AG10803 (cell line): ENCODE measurements around the gene CAVIN2.
A peak's percentile ranks its signal among the peaks of the same experiment; 100 is the strongest.

Experiments used
- DNase-seq: peaks from one replicate; pipeline ENCODE4 v3.0.0; 2010; ENCODE audit warnings: low read depth
- H3K4me3 ChIP-seq: 2 replicates; pipeline ENCODE4 v1.5.1; 2011; ENCODE audit warnings: mild to moderate bottlenecking, low read length, control low read depth
- CTCF ChIP-seq: conservative IDR thresholded peaks from 2 replicates; pipeline ENCODE4 v1.5.1; 2011; ENCODE audit warnings: mild to moderate bottlenecking, low read length, control low read depth, inconsistent platforms

CAVIN2 gene

DNA sequence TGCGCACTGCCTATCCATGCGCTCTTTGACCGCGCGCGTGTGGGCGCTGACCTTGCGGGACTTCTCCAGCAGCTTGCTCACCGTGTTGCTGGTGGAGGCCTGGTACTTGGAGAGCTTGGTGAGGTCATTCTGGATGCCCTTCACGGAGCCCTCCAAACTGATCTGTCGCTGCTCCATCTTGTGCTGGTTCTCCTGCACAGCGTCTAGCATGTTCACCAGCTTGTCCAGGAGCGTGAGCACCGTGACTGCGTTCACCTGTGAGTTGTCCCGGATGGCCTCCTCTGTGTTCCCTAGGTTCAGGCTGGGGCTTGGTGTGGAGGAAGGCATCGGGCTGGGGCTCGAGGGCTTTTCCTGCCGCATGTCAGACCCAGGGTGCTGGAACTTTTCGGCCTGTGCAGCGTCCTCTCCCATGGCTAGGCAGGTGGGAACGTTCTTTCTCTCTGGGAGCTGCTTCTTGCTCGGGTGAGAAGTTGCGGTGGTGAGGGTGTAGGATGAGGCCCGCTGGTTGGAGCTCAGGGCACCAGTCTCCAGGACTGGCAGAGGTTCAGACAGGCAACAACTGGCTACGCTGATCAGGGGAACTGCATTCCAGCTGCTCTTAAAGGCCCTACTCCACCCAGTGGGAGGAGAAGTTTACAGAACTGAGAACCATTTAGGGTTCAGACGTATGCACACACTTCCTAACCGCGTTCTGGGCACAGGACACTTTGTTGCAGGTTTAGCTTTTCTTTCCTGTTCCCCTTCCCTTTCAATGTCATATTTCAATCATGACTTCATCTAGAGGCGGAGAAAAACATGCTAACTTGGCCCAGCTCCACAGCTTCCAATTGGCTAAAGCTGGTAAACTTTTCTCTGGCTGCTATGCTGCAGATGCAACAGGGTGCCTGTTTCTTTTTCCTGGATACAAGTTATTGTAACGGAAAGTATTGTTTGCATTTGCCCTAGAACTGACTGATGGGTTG is at the start of gene CAVIN2:
Gene CAVIN2, minus strand, starts transcription at position 574 of the 962 bp plus-strand sequence. Its CDS starts 163 bp downstream, at position 411.
- peak within 1 kb of the TSS; percentile 33 for H3K4me3 ChIP-seq
- peak; percentile 86 for DNase-seq
- TF ChIP-seq CTCF = peak; percentile 19; the same call in 1 of the 2 replicates

DNA sequence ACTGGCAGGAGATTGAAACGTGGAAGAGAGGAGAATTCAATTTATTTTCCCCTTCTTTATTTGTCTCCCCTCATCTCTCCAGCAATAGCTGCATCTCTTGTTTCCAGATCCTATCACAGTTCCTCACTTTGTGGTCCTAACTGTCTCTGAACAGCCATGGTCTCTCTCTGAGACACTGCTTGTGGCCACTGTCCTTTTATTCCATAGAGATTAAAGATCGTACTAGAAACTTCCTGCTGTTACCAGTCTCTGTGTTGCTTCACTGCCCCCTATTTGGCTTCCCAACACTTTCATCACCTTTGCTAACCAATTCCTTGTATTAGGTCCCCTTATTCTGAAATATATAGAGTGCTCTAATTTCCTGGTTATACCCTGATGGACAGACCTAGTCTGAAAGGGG is 48.9 kb upstream of the CAVIN2 start:
- no peak overlapping the region for H3K4me3 ChIP-seq
- no peak for DNase-seq
- TF ChIP-seq CTCF = no peak

DNA sequence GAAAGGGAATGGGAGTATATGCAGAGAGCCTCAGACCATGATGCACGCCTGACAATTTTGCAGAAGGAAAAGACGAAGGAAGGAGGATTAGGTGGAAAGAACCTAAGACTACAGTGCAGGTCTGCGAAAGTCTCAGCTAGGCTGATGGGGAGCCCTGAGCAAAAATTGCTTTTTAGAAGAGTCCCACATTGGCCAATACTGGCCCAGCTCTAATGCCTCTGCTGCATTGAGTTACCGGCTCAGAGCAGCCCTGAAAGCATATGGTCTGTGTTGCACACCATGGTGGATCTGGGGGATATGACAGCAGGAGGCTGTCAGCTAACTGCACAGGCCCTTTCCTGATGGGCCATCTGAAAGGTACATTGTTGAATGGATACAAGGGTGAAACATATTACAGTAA is 48.3 kb upstream of the CAVIN2 start:
- TF ChIP-seq CTCF = no peak
- no peak overlapping the region for H3K4me3 ChIP-seq
- DNase-seq = no peak

DNA sequence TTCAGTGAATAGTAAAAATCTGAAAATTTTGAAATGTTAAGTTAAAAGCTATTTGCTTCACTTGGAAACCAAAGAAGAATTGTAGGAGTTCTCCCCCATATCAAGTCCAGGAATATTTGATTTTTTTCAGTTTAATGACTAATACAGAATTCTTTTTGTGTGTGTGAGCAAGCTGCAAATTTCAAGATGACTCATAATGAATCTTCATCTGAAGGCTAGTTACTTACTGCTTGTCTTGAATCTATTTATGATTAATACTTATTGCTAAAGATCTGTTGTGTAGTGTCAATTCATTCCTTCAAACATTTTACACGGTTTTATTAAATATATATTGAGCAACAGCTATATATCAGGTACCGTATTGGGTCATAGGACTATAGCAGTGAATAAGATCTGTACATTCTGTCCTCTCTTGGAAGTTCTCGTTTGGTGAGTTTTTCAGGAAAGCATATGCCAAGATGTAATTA is 47.8 kb upstream of the CAVIN2 start:
- TF ChIP-seq CTCF = no peak
- no peak overlapping the region for H3K4me3 ChIP-seq
- peak; percentile 83 for DNase-seq

GRCh38 chr2:191892391-191892790 is 45.5 kb upstream of the CAVIN2 start:
- no peak overlapping the region for H3K4me3 ChIP-seq
- TF ChIP-seq CTCF = no peak
- DNase-seq = peak; percentile 93

DNA sequence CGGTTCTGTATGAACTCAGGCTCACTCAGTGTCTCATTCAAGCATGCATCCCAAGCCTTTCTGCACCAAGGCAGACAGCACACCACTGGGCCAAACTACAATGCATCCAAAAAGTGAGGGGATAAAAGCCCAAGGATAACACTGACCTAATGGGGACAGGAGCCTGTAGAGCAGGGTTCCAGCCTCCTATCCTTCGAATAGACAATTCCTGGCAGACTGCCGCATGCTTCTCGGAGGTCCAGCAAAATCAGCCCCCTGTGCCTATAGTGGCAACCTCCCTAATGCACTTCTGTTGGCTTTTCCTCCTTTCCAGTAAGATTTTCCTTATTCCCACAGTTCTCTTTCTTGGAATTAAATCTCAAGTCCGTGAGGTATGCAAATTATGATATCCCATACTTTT is 44.8 kb upstream of the CAVIN2 start:
- no peak for TF ChIP-seq CTCF
- H3K4me3 ChIP-seq = no peak overlapping the region
- no peak for DNase-seq

- TF ChIP-seq CTCF = no peak
- H3K4me3 ChIP-seq = no peak overlapping the region
- no peak for DNase-seq
Observed at GRCh38 chr2:191889931-191890330, 43.0 kb upstream of the CAVIN2 start.
